Measurements from ENCODE around the gene NCKAP1. TPM values are rescaled to one million over a fixed set of nuclear protein-coding genes. Genes with fewer than 3 reads are reported as not detected.
A peak's percentile ranks its signal among the peaks of the same experiment; 100 is the strongest.

NCKAP1 gene
- total RNA-seq, 1 experiment from 2014 or later = 115 TPM

- ATAC-seq (no peak), DNase-seq (ENCODE audit: low read depth, low spot score) (peak; percentile 16)
- intact Hi-C loops (cut with micrococcal nuclease) = loop anchor here (1.0 to 10.0 kb wide), 4 partner anchors 196 to 793 kb away; no protein-coding TSS in a partner anchor
- Histone ChIP-seq H3K36me3 (ENCODE audit: control insufficient read depth in 1 of 2, insufficient read depth in 2 of 2, low read length in 2 of 2) (peaks cover 23 to 33% of the 10 kb centered on the region in 2 experiments), H3K27me3 (ENCODE audit: insufficient read depth, low read length) (no peaks in the 10 kb centered on the region), H3K9me3 (ENCODE audit: control insufficient read depth in 1 of 2, insufficient read depth in 1 of 2, low read depth in 1 of 2, low read length in 2 of 2) (no peaks in the 10 kb centered on the region), H3K4me1 (ENCODE audit: control insufficient read depth in 1 of 2, insufficient read depth in 2 of 2, low read length in 2 of 2) (no peaks in the 10 kb centered on the region), H3K9ac (ENCODE audit: low read length) (no peak overlapping the region), H4K20me1 (ENCODE audit: insufficient read depth) (no peaks in the 10 kb centered on the region), H2AFZ (ENCODE audit: low read depth, low read length, poor library complexity, severe bottlenecking) (no peak overlapping the region), H3K27ac (ENCODE audit: low read depth, low read length) (no peak overlapping the region), H3K4me2 (ENCODE audit: low read length) (no peak overlapping the region), H3K4me3 (replicated peaks in 1 of 2; ENCODE audit: low read depth in 1 of 2, low read length in 2 of 2) (no peak overlapping the region), H3K79me2 (ENCODE audit: insufficient read depth, low read length) (no peaks in the 10 kb centered on the region), H3K9me2 (ENCODE audit: insufficient read depth) (no peaks in the 10 kb centered on the region)
- BruUV-seq (replicated peaks) = no TSS peak
- RAD21 ChIA-PET (ENCODE audit: low non-redundant PET in 1 of 2, low total read pairs in 2 of 2, uncharacterized antibody in 2 of 2, unreplicated experiment in 2 of 2) = interaction anchor here (1.1 to 1.5 kb wide), 2 partner anchors 195 to 213 kb away, joined by 4 to 6 read pairs; no protein-coding TSS in a partner anchor
- CTCF ChIA-PET = interaction anchor here (0.5 to 3.8 kb wide), 31 partner anchors 12 to 801 kb away, joined by 3 to 45 read pairs (median 4); no protein-coding TSS in a partner anchor
- TF ChIP-seq, protein P1, sequence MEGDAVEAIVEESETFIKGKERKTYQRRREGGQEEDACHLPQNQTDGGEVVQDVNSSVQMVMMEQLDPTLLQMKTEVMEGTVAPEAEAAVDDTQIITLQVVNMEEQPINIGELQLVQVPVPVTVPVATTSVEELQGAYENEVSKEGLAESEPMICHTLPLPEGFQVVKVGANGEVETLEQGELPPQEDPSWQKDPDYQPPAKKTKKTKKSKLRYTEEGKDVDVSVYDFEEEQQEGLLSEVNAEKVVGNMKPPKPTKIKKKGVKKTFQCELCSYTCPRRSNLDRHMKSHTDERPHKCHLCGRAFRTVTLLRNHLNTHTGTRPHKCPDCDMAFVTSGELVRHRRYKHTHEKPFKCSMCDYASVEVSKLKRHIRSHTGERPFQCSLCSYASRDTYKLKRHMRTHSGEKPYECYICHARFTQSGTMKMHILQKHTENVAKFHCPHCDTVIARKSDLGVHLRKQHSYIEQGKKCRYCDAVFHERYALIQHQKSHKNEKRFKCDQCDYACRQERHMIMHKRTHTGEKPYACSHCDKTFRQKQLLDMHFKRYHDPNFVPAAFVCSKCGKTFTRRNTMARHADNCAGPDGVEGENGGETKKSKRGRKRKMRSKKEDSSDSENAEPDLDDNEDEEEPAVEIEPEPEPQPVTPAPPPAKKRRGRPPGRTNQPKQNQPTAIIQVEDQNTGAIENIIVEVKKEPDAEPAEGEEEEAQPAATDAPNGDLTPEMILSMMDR (IDR thresholded peaks at IDR 0.05 in 2 of 3, conservative IDR thresholded peaks at IDR 0.05 in 1 of 3; ENCODE audit: borderline replicate concordance in 1 of 3, insufficient read depth in 1 of 3, low read depth in 2 of 3, low read length in 2 of 3) = peak; percentile 18 to 64 (median 55); a peak in 3 of 6 replicates
- TF ChIP-seq FOSL1 (IDR thresholded peaks at IDR 0.05; ENCODE audit: low read depth) = no peak
- TF ChIP-seq RAD21 (IDR thresholded peaks at IDR 0.05; ENCODE audit: low read depth) = peak; percentile 66
- POLR2A ChIA-PET = interaction anchor here (1.1 kb wide), 1 partner anchor 264 kb away, joined by 3 read pairs; the partner anchor contains the start of gene DNAJC10
These were observed 58.1 kb downstream of the NCKAP1 start for GRCh38 chr2:182980115-182980514.

DNA sequence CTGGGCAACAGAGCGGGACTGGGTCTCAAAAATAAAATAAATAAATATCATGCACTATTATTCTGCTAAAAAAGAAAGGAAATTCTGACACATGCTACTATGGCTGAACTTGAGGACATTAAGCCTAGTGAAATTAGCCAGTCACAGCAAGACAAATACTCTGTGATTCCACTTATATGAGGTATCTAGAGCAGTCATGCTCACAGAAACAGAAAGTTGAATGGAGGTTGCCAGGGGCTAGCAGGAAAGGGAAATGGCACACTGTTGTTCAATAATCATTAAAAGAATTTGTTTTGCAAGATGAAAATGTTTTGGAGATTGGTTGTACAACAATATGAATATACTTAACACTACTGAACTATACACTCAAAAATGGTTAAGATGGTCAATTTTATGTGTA is 60.8 kb downstream of the NCKAP1 start:
- RAD21 ChIA-PET (ENCODE audit: low non-redundant PET in 1 of 2, low total read pairs in 2 of 2, uncharacterized antibody in 2 of 2, unreplicated experiment in 2 of 2) = no interaction called here
- CTCF ChIA-PET = no interaction called here

More for the DNA sequence above, 60.8 kb downstream of the NCKAP1 start:
- TF ChIP-seq TCF7L2 (IDR thresholded peaks at IDR 0.05; ENCODE audit: borderline replicate concordance, extremely low read depth, insufficient read depth, insufficient read length) (no peak), ZNF274 (IDR thresholded peaks at IDR 0.05; ENCODE audit: low read depth, low read length) (no peak), FOSL1 (IDR thresholded peaks at IDR 0.05; ENCODE audit: low read depth) (no peak), EZH2phosphoT487 (IDR thresholded peaks at IDR 0.05; ENCODE audit: borderline replicate concordance) (no peak), CBX3 (IDR thresholded peaks at IDR 0.05; ENCODE audit: low read depth) (no peak), EZH2 (IDR thresholded peaks at IDR 0.05) (no peak), SIN3A (IDR thresholded peaks at IDR 0.05; ENCODE audit: low read depth) (no peak), YY1 (IDR thresholded peaks at IDR 0.05; ENCODE audit: extremely low read depth, insufficient replicate concordance, low read depth, low read length) (no peak), JUND (IDR thresholded peaks at IDR 0.05) (no peak), SRF (IDR thresholded peaks at IDR 0.05; ENCODE audit: low read depth) (no peak)
- TF ChIP-seq, protein P2, sequence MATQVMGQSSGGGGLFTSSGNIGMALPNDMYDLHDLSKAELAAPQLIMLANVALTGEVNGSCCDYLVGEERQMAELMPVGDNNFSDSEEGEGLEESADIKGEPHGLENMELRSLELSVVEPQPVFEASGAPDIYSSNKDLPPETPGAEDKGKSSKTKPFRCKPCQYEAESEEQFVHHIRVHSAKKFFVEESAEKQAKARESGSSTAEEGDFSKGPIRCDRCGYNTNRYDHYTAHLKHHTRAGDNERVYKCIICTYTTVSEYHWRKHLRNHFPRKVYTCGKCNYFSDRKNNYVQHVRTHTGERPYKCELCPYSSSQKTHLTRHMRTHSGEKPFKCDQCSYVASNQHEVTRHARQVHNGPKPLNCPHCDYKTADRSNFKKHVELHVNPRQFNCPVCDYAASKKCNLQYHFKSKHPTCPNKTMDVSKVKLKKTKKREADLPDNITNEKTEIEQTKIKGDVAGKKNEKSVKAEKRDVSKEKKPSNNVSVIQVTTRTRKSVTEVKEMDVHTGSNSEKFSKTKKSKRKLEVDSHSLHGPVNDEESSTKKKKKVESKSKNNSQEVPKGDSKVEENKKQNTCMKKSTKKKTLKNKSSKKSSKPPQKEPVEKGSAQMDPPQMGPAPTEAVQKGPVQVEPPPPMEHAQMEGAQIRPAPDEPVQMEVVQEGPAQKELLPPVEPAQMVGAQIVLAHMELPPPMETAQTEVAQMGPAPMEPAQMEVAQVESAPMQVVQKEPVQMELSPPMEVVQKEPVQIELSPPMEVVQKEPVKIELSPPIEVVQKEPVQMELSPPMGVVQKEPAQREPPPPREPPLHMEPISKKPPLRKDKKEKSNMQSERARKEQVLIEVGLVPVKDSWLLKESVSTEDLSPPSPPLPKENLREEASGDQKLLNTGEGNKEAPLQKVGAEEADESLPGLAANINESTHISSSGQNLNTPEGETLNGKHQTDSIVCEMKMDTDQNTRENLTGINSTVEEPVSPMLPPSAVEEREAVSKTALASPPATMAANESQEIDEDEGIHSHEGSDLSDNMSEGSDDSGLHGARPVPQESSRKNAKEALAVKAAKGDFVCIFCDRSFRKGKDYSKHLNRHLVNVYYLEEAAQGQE (IDR thresholded peaks at IDR 0.05; ENCODE audit: low read depth) = no peak
- TF ChIP-seq, protein P3, sequence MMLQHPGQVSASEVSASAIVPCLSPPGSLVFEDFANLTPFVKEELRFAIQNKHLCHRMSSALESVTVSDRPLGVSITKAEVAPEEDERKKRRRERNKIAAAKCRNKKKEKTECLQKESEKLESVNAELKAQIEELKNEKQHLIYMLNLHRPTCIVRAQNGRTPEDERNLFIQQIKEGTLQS (IDR thresholded peaks at IDR 0.05) = no peak
- Histone ChIP-seq H3K79me2 (ENCODE audit: insufficient read depth, low read length) (no peaks in the 10 kb centered on the region), H3K4me2 (ENCODE audit: low read length) (no peak overlapping the region), H4K20me1 (ENCODE audit: insufficient read depth) (no peaks in the 10 kb centered on the region), H3K9me2 (ENCODE audit: insufficient read depth) (no peaks in the 10 kb centered on the region), H3K27me3 (ENCODE audit: insufficient read depth, low read length) (no peaks in the 10 kb centered on the region), H2AFZ (ENCODE audit: low read depth, low read length, poor library complexity, severe bottlenecking) (no peak overlapping the region), H3K9ac (ENCODE audit: low read length) (no peak overlapping the region), H3K9me3 (ENCODE audit: control insufficient read depth in 1 of 2, insufficient read depth in 1 of 2, low read depth in 1 of 2, low read length in 2 of 2) (no peaks in the 10 kb centered on the region), H3K27ac (ENCODE audit: low read depth, low read length) (no peak overlapping the region), H3K36me3 (ENCODE audit: control insufficient read depth in 1 of 2, insufficient read depth in 2 of 2, low read length in 2 of 2) (peaks cover 20 to 28% of the 10 kb centered on the region in 2 experiments), H3K4me3 (replicated peaks in 1 of 2; ENCODE audit: low read depth in 1 of 2, low read length in 2 of 2) (no peak overlapping the region), H3K4me1 (ENCODE audit: control insufficient read depth in 1 of 2, insufficient read depth in 2 of 2, low read length in 2 of 2) (no peaks in the 10 kb centered on the region)
- ATAC-seq = no peak
- no peak for DNase-seq (ENCODE audit: low read depth, low spot score)
- POLR2A ChIA-PET = no interaction called here
- intact Hi-C loops (cut with micrococcal nuclease) = no loop called here
- BruUV-seq (replicated peaks) = no TSS peak
